Measurements from ENCODE around the gene ADAT3.

ADAT3 gene

DNA sequence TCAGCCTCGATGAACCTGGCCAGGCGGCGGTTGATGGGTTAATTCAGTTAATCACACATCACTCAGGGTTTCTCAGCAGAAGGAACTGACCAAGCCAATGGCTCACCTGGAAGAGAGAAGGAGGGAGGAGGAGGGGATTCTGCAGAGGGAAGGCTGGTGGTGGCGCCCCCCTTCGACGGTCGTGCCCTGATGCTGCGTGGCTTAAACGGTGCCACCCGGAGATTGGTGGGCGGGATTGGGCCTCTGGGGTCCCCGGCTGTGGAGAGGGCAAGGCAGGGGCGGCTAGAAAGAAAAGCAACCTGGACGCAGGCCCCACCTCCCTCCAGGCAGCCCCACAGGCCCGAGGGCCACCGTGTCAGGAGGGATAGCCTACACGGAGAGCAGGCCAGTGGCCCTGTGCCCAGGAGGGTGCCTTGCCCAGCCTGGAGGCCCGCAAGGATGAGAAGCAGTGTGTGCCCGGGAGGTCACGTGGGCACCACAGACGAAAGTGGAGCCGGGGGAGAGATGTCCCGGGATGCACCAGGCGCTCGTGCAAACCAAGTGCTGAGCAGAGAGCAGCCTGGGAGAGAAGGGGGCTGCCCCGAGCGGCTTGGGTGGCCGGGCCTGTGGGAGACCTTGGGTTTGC is 51.8 kb downstream of the ADAT3 start:
- no peak overlapping the region for H3K9ac ChIP-seq (ENCODE audit: insufficient read length)
- no peak for DNase-seq (ENCODE audit: low read depth, low spot score)
- TF ChIP-seq FOXP2 (optimal IDR thresholded peaks at IDR 0.05; ENCODE audit: control extremely low read depth, extremely low read length, insufficient read depth) (no peak), EZH2 (IDR thresholded peaks at IDR 0.05) (no peak), POLR2AphosphoS5 (IDR thresholded peaks at IDR 0.05; ENCODE audit: borderline replicate concordance, low read depth, low read length) (no peak)
- H3K9me3 ChIP-seq (ENCODE audit: low read depth, low read length), result no peaks in the 10 kb centered on the region
- H3K4me3 ChIP-seq, result no peak overlapping the region
- H3K27ac ChIP-seq, result no peak overlapping the region
- no peaks in the 10 kb centered on the region; the same call in 1 of the 2 replicates for H3K36me3 ChIP-seq (ENCODE audit: insufficient read depth, low read length)

DNA sequence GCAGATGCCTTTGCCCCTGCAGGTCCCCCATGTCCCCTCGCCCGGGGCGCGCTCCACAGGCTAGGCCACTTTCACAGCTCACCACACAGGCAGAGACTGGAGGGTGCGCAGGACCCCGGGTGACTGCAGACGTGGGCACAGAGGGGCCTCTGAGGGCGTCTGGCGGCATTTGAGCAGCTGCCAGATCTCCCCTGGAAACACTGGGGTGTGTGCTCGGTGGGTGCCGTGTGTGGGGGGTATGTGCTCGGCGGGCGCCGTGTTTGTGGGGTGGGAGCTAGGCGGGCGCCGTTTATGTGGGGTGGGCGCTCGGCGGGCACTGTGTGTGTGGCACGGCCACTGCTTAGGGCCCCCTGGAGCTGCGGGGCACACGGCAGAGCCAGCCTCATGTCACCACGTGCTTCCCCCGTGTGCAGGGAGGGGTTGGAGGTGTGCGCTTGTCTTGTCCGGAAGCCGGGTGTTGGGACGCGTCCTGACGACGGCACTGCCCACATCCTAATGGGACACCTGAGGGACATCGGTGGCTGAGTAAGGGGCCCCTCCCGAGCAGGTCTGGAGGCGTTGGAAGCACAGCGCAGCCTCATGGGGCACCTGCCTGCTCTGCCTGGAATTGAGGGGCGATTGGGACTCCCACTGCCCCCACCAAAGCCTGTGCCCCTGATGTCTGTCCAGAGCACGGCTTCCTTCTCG is 52.5 kb downstream of the ADAT3 start:
- no peak for DNase-seq (ENCODE audit: low read depth, low spot score)
- no peak overlapping the region for H3K9ac ChIP-seq (ENCODE audit: insufficient read length)
- no peaks in the 10 kb centered on the region for H3K9me3 ChIP-seq (ENCODE audit: low read depth, low read length)
- H3K36me3 ChIP-seq (ENCODE audit: insufficient read depth, low read length), result no peaks in the 10 kb centered on the region; the same call in 1 of the 2 replicates
- H3K4me3 ChIP-seq, result no peak overlapping the region
- TF ChIP-seq POLR2AphosphoS5 (IDR thresholded peaks at IDR 0.05; ENCODE audit: borderline replicate concordance, low read depth, low read length) (no peak), EZH2 (IDR thresholded peaks at IDR 0.05) (no peak), FOXP2 (optimal IDR thresholded peaks at IDR 0.05; ENCODE audit: control extremely low read depth, extremely low read length, insufficient read depth) (no peak)
- no peak overlapping the region for H3K27ac ChIP-seq

DNA sequence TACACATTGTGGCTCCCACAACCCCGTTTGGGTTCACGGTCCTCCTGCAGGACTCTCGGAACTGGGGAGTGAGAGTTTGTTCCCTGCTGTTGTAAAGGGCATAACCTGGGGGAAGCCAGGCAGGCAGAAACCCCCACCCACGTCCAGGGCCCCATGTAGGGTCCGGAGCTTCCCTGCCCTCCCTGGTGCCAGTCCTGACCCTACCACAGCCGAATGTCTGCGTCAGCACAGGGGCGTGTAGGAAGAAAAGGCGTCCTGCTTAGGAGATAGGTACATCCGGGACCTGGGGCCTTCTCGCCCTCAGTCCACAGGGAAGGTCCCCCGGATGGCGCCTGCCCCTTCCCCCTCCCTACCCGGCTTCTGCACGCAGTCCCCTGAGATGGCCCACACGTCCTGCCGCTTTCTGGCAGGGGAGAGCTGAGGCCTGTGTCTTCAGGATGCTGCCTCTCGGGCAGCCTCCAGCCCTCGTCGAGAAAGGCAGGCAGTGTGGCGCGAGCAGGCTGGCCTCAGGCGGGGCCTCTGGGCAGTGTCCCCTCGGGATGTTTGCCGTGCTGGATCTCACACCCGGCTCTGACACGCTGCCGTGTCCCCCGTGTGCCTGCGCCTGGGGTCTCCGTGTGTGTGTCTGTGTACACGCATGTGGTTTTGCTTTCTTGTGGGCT is 54.9 kb downstream of the ADAT3 start:
- H3K27ac ChIP-seq, result no peak overlapping the region
- DNase-seq (ENCODE audit: low read depth, low spot score), result no peak
- H3K4me3 ChIP-seq, result no peak overlapping the region
- H3K9ac ChIP-seq (ENCODE audit: insufficient read length), result no peak overlapping the region
- no peaks in the 10 kb centered on the region for H3K9me3 ChIP-seq (ENCODE audit: low read depth, low read length)
- TF ChIP-seq EZH2 (IDR thresholded peaks at IDR 0.05) (no peak), FOXP2 (optimal IDR thresholded peaks at IDR 0.05; ENCODE audit: control extremely low read depth, extremely low read length, insufficient read depth) (no peak), POLR2AphosphoS5 (IDR thresholded peaks at IDR 0.05; ENCODE audit: borderline replicate concordance, low read depth, low read length) (no peak)
- H3K36me3 ChIP-seq (ENCODE audit: insufficient read depth, low read length), result no peaks in the 10 kb centered on the region

- Histone ChIP-seq H3K4me3 (no peak overlapping the region), H3K9ac (ENCODE audit: insufficient read length) (no peak overlapping the region), H3K9me3 (ENCODE audit: low read depth, low read length) (no peaks in the 10 kb centered on the region), H3K27ac (no peak overlapping the region), H3K36me3 (ENCODE audit: insufficient read depth, low read length) (no peaks in the 10 kb centered on the region)
- no peak for TF ChIP-seq POLR2AphosphoS5 (IDR thresholded peaks at IDR 0.05; ENCODE audit: borderline replicate concordance, low read depth, low read length)
- no peak for TF ChIP-seq EZH2 (IDR thresholded peaks at IDR 0.05)
- no peak for TF ChIP-seq FOXP2 (optimal IDR thresholded peaks at IDR 0.05; ENCODE audit: control extremely low read depth, extremely low read length, insufficient read depth)
- DNase-seq (ENCODE audit: low read depth, low spot score), result no peak
These were observed 56.0 kb downstream of the ADAT3 start for GRCh38 chr19:1961000-1961883.

DNA sequence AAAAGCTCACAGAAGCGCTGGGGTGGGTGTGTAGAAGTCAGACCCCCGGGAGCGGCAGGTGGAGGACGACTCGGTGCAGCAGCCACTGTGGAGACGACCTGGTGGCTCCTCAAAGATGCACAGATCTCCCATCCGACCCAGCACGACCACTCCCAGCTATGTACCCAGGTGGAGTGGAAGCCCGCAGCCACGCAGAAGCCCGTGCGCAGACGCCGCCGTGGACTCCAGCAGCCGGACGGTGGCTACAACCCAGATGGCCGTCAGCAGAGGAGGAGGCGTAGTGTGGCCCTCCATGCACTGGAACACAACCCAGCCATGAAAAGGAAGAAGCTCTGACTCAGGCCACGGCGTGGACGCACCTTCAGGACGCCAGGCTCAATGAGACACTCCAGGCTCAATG is 57.5 kb downstream of the ADAT3 start:
- Histone ChIP-seq H3K4me3 (no peak overlapping the region), H3K36me3 (ENCODE audit: insufficient read depth, low read length) (no peaks in the 10 kb centered on the region), H3K9me3 (ENCODE audit: low read depth, low read length) (no peaks in the 10 kb centered on the region), H3K27ac (no peak overlapping the region), H3K9ac (ENCODE audit: insufficient read length) (no peak overlapping the region)
- DNase-seq (ENCODE audit: low read depth, low spot score), result no peak
- no peak for TF ChIP-seq EZH2 (IDR thresholded peaks at IDR 0.05)
